ENCODE data around the gene ENO4. TPM values are rescaled to one million over a fixed set of nuclear protein-coding genes. Genes with fewer than 3 reads are reported as not detected.

ENO4 gene
- polyA plus RNA-seq, 3 donors: 3.1 to 4.8 (median 3.6) TPM

DNA sequence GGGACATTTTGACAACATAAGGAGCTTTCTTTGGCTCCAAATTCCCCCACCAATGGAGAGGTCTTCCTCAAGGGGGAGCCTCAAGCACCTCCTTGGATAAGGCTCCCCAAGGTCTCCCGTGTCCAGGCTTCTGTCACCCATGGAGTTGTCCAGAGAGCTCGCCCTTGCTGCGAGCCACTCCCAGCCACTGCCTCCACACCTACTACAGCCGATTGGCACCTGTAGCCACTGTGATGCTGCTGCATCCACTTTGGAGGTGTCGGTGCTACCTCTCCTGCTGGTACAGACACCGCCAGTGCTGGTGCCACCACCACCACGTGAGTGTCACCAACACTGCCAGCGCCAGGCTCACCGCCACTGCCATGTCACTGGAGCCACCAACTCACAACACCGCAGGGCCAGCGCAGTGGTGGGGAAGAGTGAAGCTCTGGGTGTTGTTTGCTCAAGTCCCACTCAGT, 22.1 kb upstream of the ENO4 start:
- no peak for DNase-seq

GRCh38 chr10:116828116-116828515, 21.2 kb upstream of the ENO4 start:
- DNase-seq: no peak

DNA sequence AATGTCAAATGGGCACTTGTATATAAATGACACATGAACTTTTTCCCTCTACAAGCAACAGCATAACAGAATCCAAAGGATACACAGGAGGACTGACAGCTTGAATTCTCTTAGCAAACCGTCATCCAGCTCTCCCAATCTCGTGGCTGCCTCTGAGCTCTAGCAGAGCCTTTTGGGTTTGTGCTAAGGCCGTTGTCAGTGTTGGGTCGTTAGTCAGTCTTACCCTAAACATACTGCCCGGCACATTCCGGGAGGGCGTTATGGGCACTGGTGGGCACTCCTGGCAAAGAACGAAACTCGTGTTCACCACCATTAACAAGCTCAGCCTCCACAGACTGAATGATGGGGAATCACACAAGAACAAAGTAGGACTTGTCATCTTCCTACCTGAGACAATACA, 19.6 kb upstream of the ENO4 start:
- no peak for DNase-seq

DNA sequence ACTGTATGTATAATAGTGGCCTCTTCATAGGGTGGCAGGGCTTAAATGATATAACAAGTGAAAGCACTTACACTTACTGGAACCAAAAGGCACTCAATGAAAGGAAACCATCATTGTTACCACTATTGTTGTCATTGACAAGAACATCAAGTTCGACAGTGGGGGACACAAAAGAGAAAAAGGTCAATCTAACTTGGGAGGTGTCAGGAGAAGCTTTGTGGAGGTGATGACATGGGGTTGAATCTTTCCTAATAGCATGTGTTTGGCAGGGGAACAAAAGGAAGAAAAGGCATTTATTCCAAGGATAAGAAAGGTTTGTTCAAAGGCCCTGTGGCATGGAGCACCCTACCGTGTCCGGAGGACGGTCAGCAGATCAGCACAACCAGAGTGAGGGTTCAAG, 18.2 kb upstream of the ENO4 start:
- no peak for DNase-seq

GRCh38 chr10:116831790-116832189, 17.5 kb upstream of the ENO4 start:
- no peak for DNase-seq

DNA sequence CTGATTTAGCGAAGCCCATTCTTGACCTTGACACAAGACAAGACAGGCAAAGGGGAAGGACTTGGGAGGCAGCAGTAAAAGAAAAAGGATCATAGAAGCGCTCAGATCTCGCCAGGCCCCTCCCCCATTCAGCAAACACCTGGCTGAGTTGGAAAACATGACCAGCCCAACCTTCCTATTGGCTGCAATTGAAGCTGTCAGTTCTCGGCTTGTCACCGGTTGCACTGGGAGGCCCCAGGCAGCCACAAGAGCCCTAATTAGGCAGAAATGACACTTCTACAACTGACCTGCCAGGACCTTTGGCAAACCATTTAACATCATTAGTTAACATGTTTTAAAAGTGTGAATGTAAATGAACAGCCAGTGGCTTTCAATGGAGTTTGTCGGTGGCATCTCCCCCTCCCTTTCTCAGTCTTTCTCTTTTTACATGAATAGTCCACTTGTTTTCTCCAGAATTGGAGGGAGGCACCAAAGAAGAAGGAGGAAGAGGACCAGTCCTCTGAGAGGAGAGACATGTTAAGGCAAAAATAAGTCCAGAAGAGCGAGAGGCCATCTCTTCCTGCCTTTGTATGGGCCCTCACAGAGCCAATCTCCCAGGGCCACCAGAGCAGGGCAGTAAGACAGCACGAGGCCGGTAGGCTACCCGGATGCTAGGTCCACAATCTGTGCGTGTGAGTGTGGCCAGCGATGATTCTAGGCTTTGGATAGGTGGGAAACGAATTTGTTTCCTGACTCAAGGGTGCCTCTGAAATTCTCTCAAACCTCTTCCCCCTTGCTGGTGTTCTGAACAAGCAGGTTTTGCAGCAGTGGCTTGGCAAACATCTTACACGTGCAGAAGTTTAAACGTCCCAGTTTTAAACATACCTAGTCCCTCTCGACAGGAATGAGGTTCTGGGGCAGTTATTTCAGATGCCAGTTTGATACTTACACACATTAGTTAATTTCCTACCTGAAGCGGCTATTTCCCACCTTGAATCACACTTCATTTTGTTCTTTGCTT, 15.0 kb upstream of the ENO4 start:
- no peak for DNase-seq

DNA sequence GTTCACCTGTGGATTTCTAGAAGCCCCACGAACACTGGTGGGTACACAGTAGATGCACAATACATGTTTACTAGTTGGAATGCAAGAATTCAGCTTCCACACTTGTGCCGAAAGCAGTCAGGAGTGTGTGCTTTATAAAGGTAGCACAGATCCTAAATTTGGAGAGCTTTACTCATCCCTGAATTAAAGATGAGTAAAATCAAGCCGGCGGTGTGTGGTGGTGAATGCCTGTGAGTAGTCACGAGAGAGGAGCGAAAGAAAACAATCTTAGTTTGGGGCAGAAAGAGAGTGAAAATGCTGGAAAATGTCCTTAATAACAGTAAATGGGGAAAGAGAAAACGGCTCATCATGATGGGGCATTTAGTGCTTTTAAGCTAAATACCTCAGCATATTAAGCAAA, 13.6 kb upstream of the ENO4 start:
- no peak for DNase-seq

DNA sequence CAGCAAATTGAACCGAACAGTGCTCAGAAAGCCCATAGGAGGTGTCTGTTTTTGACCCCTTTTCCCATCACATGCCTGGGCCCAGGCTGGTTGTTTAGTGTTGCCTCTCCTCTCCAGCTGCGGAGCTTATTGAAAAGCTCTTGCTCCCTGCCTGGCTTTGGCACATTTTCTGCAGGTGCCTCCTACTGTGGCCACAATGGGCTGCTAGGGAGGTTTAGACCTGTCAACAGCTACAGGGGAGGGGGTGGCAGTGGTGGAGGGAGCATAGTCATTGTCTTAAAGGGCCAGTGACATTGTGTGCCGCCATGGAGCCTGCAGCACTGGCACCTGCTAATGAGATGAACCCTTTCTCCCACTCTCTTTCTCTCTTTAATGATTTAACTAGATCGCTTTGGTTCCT, 13.2 kb upstream of the ENO4 start:
- DNase-seq: no peak

DNA sequence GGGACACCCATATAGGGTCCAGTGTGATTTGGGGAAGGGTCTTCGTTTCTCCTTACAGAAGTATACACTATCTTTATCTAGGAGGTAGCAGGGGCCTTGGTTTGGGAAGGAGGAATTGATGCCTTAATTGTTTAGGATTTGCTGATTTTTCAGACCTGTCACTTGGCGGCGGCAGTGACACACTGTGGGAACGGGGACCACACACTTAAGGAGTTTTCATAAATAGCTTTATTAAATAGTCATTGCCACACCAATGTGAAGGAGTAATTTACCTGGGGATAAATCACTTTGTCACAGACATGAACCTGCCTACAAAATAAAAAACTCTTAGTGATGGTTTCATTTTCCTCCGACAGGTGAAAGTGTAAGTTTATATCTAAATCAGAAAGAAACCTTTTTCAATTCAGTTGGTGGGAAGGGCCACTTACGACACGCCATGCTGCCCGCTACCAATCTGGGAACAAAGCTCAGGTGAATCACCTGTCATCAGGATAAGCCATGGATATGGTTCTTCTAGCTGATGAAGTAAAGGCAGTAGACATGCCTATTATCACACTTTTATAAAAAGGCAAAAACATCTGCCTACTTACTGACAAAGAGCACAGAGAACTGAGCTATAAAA, 12.3 kb upstream of the ENO4 start:
- no peak for DNase-seq

- no peak for DNase-seq
Observed at GRCh38 chr10:116838143-116838725, 11.1 kb upstream of the ENO4 start.

DNA sequence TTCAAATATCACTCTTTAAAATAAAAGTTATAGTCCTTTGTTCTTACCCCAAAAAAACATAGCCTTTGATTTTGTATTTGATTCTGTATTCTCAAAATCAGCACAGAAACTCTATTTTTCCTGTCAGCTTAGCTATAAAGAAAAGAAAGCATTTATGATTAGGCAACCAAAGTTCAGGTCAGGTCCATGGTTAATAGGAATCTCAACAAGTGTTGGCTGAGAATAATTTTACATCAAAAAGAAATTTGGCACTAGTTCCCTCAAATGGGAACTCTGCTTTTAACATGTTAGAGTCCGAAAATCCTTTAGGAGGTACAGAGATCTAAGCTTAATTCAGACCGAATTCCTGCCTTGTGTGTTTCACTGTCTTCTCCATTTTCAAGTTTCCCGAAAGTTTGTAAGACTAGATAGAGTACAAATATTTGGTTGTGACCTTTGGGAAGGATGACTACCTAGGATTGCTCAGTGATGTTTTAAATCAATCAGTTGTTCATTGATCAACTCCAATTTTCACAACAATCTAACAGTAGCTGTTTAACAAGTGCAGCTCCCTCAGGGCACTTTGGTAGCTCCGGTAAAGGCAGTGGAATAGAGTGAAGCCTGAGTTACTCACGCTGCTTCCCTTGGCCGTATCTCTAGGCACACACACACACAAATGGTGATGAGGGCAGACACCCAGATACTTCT, 8.8 kb upstream of the ENO4 start:
- DNase-seq: no peak

- DNase-seq: no peak
Observed at GRCh38 chr10:116845823-116846222, 3.5 kb upstream of the ENO4 start.

- DNase-seq: no peak
Observed at GRCh38 chr10:116848032-116848943, 1.0 kb upstream of the ENO4 start.

DNA sequence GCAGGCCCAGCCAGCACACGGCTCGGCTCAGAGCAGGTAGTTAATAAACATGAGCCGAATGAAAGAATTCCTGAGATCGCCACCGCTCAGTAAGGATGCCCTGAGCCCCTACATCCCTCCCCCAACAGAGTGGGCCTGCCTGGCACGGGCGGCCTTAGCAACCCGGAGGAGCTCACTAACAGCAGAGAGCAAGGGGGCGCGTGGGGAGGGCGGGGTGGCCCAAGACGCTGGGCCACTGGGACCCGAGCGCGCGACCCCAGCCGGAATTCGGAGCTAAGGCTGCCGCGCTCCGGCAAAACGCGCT, 403 bp upstream of the ENO4 start:
- no peak for DNase-seq

- no peak for DNase-seq
Observed at GRCh38 chr10:116850058-116850611, 836 bp downstream of the ENO4 start.

DNA sequence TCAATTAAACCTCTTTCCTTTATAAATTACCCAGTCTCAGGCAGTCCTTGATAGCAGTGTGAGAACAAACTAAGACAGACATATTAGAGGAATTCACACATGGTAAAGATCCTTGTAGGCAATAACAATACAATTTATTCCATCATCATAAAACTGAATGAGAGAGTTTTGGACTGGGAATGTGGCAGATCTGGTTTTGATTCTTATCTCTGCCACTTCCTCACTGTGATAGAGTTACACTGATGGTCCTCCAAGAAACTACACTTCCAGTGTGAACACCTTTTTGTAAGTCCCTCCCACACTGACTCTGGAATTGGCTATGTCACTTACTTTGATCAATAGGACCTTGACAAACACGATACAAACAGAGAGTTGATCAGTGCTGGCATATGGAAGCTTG, 2.9 kb downstream of the ENO4 start:
- DNase-seq: no peak

DNA sequence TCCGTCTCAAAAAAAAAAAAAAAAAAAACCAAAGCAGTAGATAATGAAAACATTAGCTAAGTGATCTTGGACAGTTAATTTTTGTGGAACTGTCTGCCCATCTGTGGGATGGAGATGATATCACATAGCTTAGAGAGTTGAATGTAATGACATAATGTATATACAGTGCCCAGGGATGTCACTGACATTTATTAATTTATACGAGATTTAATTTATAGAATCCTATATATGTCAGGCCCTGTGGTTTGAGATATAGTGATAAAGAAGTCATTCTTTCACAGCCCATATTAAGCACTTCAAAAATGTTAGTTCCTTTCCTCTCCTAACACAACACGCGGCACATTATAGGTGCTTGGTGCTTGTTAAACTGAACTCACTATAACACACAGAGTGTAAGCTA, 4.0 kb downstream of the ENO4 start:
- no peak for DNase-seq

GRCh38 chr10:116853701-116854100, 4.4 kb downstream of the ENO4 start:
- DNase-seq: no peak

DNA sequence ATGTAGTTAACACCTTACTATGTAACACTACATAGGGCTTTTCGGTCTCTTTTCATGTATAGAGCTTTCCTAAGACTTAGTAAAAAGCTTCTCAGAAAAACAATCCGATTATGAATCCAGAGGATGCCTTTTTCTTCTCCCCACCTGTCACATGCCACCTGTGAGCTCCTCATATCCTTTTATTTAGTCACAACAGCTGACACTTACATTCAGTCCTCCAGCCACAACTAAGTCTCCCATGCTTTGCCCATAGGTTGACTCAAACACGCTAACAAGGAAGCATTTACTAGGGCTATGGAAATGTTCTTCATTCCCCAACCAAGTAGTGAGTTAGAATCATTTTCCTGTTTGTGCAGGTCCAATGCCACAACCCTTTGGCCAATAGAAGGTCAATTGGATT, 7.9 kb downstream of the ENO4 start:
- DNase-seq: no peak

- DNase-seq: no peak
Observed at GRCh38 chr10:116861796-116862195, 12.5 kb downstream of the ENO4 start.

GRCh38 chr10:116864436-116864835, 15.1 kb downstream of the ENO4 start:
- no peak for DNase-seq
